IMR-90 (cell line): ENCODE results near the gene TOR1AIP2.

Experiments used
- CTCF ChIP-seq: conservative IDR thresholded peaks from 2 replicates; pipeline ENCODE4 v1.5.1; 2012; ENCODE audit warnings: mild to moderate bottlenecking, low read depth, low read length, improper control_type of control experiment
- FOS ChIP-seq: fragments of 150-350 bp; IDR thresholded peaks from 2 replicates; pipeline ENCODE4 v1.6.1; 2016; ENCODE audit warnings: low read depth, low read length
- POLR2A ChIP-seq: IDR thresholded peaks from 2 replicates; pipeline ENCODE4 v1.6.1; 2012; ENCODE audit warnings: mild to moderate bottlenecking, low read depth, low read length
- RFX5 ChIP-seq: IDR thresholded peaks from 2 replicates; pipeline ENCODE4 v1.8.0; 2012; ENCODE audit warnings: low read depth, mild to moderate bottlenecking, low read length, moderate library complexity
- SMC3 ChIP-seq: fragments of 150-350 bp; IDR thresholded peaks from 2 replicates; pipeline ENCODE4 v1.6.1; 2016; ENCODE audit warnings: low read depth, mild to moderate bottlenecking, antibody characterized with exemption, low read length, moderate library complexity

GRCh38 chr1:179824265-179824664, 53.3 kb downstream of the TOR1AIP2 start:
- no peak for TF ChIP-seq CTCF
- no peak for TF ChIP-seq FOS
- TF ChIP-seq RFX5 = no peak
- TF ChIP-seq SMC3 = no peak
- TF ChIP-seq POLR2A = no peak
